Erythroblast (primary cell): ENCODE measurements around the gene MUTYH.

Experiments
- GATA1 ChIP-seq: IDR thresholded peaks from 2 replicates; pipeline ENCODE4 v1.6.1; 2011; ENCODE audit warnings: low read depth, mild to moderate bottlenecking, control low read depth, low read length, moderate library complexity
- POLR2A ChIP-seq: IDR thresholded peaks from 2 replicates; pipeline ENCODE4 v1.6.1; 2011; ENCODE audit warnings: mild to moderate bottlenecking, low read length

DNA sequence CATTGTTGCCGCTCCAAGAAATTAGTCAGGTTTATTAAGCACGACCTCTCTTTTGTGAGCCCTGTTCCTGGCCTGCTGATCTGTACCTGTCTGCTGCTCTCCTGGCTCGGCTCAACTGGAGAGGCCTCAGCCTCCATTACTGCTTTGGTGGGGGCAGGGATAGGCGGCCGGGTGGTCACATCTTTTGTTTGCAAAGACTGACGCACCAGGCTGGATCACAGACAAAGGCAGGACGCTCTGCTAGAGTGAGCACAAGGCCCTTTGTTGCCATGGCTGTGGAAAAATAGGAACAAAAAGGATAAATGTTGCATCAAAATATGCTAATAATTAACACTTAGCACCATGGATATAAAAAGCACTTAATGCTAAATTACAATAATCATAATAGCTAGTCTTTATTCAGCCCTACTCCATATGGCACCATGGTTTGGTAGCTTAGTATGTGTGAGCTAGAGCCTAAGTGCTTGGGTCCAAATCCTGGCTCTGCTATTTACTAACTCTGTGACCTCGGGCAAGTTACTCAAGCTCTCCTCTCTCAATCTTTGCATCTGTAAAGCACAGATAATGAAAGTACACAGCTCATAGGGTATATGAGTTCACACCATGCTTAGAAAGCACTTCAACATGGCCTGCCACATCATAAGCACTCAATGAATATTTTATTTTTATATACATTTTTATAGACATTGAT lies 42.4 kb downstream of the MUTYH start:
- TF ChIP-seq POLR2A (no peak), GATA1 (no peak)
